ENCODE measurements around the gene RBFOX2.

Gene RBFOX2

DNA sequence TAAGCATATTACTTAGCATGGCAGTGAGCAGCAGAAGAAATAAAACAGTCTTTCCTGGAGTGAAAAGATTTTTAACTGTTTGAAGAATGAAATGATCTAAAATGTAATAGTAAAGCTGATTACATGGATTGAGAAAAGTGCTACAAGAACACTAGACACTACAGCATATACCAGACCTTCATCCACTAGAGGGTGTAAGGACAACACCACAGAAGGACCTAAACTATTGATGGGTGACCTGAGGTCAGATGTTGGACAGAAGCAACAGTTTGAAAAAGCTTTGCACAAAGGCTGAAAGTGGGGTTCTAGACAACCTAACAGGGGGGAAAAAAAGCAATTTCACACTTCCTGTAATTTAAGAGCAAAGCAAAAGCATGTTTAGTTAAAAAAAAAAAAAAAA is 97.7 kb downstream of the RBFOX2 start:
- DNase-seq (ENCODE audit: low spot score), result peak; percentile 52

DNA sequence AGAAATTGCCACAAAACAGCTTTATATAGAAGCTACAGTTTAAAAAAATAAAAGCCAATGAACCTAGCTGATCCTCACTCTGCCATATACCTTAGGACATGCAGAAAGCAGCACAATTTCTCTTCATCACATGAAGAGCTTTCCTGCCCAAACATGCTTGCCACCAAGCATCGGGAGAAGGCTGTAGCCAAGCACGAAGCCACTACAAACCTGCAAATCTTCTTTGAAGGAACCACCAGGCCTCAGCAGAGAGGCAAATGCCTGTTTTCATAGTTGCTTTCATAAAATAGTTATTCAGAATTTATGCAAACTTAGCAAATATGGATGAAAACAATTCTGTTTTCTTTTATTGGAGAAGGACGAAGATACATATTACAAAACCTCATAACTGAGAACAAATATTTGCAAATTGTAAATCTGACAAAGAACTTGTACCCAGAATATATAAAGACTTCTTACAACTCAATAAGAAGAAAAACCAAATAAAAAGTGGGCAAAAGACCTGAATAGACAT is 100.3 kb downstream of the RBFOX2 start:
- no peak for DNase-seq (ENCODE audit: low spot score)

DNA sequence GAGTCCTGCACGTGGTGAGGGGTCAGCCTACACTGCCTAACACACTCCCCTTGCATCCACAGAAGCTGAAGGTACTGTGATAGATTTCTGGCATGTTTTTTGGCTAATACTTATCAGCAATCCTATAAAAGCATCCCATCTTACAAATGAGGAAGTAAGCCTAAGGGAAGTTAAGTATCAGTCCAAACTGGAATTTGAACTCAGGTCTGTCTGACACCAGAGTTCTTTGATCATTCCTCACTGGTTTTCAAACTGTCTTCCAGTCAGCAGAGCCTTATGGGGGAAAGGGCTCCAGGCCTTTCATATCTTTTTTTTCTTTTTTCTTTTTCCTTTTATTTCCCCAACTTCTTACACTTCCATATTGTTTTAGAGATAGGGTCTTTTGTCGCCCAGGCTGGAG is 105.6 kb downstream of the RBFOX2 start:
- DNase-seq (ENCODE audit: low spot score), result no peak

DNA sequence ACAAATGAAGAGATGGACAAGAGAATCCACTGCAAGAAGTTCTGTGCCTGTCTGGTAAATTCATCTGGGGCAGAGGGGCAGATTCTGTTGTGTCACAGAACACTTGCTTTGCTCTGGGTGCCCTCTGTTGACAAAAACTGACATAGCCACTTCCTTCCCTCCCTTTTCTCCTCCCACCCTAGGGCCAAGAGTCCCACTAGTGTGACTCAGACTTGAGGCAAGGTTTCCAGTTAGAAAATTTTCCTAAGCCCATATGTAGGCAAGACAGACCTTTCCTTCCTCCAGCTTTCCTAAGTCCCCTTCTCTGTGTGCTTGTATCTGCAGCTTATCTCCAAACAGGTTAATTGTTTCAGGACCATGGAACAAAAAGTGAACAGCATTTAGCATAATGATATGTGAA is 106.8 kb downstream of the RBFOX2 start:
- peak; percentile 64 for DNase-seq (ENCODE audit: low spot score)

DNA sequence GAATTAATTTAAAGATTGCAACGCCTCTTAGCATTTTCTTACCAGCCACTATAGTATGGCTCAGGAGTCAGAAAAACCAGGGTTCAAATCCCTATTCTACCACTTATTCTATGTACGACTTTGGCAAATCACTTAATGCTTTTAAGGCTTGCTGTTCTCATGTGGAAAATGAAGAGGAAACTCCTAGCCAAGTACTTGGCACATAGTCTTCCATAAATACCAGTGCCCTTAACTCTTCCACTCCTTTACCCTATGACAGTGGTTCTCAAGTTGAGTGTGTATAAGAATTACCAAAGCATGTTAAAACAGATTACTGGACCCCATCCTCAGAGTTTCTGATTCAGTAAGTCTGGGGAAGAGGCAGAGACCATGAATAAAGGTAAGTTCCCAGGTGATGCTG is 107.6 kb downstream of the RBFOX2 start:
- no peak for DNase-seq (ENCODE audit: low spot score)

DNA sequence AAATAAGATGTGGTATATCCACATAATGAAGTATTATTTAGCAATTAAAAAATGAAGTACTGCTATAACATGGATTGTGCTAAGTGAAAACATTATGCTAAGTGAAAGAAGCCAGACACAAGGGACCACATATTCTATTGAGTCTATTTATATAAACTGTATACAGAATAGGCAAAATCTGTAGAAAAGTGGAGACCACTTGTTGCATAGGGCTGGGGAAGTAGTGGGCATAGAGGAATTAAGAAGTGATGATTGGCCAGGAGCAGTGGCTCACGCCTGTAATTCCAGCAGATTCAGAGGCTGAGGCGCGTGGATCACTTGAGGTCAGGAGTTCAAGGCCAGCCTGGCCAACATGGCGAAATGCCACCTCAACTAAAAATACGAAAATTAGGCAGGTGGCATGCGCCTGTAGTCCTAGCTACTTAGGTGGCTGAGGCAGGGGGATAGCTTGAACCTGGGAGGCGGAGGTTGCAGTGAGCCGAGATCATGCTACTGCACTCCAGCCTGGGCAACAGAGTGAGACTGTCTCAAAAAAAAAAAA is 109.6 kb downstream of the RBFOX2 start:
- no peak for DNase-seq (ENCODE audit: low spot score)

DNA sequence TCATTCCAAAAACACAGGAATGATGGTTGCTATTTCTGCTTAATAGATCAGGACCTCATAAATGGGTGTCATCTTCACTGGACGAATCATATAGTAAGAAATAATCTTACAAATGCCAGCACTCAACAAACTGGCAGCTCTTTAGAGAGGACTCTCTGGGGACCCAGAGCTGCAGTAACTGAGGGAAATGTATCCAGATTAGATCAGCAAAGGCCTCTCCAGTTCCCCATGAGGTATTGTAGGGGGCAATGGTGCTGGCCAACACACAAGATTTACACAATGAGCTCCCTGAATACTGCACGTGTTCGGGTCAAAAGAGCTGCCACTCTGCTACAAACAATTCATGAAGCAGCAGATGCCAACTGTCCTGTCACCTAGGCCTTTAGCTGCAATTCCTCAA is 110.2 kb downstream of the RBFOX2 start:
- DNase-seq (ENCODE audit: low spot score), result no peak

DNA sequence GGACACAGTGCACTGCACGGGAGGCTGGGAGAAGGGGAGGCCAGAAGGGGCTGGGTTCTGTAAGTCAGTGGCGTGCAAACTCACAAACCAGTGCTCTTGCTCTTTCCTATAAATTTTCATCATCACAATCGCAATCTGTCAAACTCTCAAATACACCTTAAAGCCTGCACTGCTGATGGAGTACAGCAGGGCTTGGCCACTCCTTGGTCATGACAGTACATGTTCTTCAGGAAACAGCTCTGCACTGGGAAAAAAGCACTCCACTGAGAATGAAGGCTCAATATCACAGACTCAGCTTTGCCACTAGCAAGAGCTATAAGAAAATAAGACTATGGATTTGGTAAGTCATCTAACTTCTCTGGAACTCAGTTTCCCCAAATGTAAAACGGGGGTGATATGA is 111.0 kb downstream of the RBFOX2 start:
- no peak for DNase-seq (ENCODE audit: low spot score)

DNA sequence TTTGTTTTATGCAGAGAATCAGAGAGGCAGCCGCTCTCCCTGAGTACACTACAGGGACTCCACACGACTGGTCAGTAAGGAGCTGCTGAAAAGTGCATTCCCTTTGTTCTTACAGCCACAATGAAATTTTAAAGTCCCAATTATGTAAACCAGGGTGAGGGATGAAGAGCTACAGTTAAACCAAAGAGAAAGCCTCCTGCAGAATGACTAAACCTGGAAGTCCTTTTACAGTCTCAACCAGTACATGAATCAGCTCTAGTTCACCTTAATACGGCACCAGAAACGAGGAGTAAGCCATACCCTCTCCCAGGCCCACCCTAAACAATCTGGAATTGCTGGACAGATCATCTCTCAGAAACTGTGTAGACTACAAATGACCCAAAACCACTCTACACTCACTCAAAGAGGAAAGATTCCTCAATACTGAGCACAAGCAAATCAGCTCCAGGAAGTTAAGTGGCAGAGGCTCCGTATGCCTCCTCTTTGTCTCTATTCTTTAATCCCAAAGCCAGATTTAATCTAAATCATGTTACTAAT is 113.1 kb downstream of the RBFOX2 start:
- no peak for DNase-seq (ENCODE audit: low spot score)

DNA sequence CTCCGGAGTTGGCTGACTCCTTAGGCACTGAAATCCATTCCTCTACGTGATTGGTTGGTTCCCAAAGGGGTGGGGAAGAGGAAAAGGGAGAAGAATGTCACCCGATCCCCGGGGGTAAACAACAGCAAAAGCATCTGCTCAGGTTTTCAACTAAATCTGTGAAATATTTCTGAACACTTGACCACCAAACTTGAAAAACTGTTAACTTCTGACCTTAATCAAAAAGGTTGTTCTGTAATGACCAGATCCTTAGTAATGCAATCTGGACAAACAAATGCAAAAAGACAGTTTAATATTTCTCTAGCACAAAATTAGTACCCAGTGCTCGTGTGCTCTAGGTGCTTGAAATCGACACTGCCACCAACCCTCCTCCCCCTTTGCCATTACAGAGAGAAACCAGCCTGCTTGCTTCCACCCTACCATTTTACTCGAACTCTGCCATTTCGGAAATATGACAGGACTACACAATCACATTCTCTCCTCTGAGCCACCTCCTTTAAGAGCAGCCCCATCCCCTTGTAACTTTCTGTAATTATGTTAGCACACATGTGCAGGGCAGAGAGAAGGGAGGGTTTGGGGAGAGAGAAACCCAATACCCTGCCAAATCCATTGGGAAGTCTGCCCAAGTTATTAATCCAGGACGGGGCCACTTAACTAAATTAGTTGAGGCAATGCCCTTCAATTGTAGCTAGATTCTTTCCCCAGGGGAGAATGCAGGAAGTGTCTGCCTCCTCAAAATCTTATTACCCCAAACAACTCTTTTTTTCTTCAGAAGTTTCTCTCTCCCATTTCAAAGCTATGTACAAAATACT is 113.8 kb downstream of the RBFOX2 start:
- DNase-seq (ENCODE audit: low spot score), result peak; percentile 82

DNA sequence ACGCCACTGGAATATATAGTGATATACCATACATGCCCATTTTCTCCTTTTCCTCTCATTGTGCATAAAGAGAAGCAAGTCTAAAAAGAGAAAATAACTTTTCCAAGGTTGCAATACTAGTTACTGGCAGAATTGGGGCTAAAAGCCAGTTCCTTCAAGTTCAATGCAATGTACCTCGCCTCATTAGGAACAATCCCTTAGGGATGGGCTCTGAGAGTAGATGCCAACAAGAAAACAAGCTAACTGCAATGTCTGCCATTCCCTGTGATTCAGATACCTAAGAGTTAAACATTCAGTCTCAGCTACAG is 114.3 kb downstream of the RBFOX2 start:
- no peak for DNase-seq (ENCODE audit: low spot score)

DNA sequence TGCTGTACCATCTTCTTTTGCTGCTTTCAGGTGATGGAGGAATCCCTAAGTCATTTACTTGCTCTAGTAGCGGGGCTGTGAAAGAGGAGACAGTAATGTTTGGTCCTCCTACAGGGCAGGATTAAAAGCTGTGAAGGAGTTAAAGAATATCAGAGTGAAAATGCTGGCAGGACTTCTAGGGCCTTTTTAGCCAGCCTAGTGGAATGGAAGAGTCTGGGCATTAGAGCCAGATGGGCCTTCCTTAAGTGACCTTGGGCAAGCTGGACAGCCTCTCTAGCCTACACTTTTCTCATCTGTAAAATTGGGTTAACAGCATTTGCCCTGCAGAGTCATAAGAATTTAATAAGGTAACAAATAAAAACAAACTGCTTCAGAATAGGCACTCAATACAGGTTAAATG is 114.7 kb downstream of the RBFOX2 start:
- no peak for DNase-seq (ENCODE audit: low spot score)

DNA sequence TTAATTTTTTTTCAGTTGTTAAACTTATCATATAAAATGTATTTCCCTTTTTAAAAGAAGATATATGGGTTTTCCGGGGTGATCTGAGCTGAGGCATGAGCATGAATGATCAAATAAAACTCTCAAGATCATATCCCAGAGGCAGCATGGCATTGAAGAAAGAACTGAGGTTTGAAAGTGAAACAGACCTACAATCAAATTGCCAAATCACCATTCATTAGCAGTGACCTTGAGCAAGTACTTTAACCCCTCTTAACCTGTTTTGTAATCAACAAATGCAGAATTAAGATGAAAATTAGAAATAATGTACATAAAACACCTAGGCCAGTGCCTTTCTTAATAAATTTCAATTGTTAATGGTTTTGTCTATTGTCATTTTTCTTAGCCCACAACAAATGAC is 116.0 kb downstream of the RBFOX2 start:
- no peak for DNase-seq (ENCODE audit: low spot score)

DNA sequence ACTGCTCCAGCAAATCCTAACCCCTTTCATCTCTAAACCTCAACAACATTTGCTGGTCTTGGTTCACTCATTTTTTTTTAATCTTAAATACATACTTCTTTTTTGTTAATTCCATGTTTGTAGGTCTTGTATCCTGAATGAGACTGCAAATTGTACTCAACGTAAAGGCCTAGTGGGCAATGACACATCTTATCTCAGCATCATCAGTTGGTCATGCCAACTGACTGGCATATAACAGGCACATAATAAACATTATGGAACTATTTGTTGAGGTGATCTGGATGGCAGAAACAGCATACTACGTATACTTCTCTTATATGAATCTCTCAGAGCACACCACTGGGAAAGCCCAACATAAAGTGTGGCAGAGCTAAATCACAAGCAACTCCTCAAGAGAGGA is 116.7 kb downstream of the RBFOX2 start:
- DNase-seq (ENCODE audit: low spot score), result no peak

DNA sequence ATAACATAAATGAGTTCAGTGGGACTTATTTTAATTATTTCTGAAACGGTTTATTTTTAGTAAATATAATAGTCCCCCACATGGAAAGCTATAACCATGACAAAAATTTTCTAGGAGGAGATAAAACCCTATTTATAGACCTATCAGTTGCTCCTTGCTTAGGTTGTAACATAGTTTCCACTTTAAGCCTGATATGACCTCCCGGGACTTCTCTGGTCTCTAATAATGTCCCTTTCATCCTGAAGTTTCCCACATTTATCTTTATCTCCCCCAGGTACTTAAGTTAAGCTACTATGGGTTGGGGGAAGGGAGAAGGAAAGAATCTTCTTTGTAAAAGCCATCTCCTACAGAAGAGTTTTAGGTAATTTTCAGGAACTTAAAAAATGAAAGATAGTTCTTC is 117.7 kb downstream of the RBFOX2 start:
- DNase-seq (ENCODE audit: low spot score), result no peak

DNA sequence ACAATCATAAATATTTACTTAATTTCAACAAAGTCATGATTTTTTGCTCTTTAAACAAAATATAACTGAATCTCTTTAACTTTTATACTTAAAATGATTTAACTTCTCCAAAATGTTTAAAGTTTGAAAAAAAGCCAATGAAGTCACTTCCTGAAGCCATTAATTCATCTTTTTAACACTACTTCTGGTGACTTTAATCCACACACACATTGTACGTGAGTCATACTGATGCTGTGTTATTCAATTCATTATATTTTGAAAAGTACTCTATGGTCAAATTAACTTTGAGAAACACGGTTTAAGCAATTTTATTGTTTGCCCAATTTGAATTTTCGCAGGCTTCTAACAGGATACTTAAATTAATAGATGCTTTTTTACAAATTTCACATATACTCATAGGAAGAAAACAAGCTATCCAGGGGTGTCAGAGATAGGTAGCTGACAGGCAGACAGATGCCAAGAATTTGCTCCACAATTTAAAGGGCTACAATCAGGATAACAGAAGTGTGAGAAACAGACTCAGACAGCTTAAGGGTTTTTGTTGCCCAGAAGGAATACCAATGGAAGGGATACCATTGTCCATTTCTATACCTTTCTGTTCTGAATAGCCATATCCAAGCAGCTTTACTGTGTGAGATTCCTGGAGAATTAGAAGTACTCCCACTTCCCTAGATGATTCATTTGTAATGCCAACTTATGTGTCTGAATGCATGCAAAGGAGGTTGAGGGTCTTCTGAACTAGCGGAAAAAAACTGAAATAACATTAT is 118.4 kb downstream of the RBFOX2 start:
- DNase-seq (ENCODE audit: low spot score), result no peak

DNA sequence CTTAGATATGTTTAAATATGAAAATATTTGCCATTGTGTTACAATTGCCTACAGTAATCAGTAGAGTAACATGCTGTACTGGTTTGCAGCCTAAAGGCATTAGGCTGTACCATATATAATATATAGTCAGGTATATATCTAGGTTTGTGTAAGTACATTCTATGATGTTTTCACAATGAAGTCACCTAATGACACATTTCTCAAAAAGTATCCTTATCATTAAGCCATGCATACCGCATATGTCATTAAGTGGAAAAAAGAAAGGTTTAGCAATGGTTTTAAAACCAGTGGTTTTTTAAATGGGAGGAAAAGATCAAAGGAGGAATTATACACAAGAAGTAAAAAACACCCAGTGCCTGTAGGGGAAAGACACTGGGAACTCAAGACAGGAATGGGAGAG is 122.7 kb downstream of the RBFOX2 start:
- DNase-seq (ENCODE audit: low spot score), result no peak

DNA sequence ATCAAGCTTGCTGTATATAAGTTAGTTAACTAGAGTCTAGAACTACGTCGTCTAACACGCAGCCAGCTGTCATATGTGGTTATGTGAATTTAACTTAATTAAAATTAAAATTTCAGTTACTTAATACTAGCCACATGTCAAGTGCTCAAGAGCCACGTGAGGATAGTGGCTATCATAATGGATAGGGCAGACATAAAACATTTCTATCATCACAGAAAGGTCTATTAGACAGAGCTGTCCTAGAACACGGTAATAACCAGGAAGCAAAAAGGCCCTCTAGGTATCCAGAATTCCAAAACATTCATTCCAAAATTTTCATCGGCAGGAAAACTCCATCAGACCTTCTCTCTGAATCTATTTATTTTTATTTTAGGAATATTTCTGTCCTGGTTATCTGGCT is 123.9 kb downstream of the RBFOX2 start:
- no peak for DNase-seq (ENCODE audit: low spot score)

DNA sequence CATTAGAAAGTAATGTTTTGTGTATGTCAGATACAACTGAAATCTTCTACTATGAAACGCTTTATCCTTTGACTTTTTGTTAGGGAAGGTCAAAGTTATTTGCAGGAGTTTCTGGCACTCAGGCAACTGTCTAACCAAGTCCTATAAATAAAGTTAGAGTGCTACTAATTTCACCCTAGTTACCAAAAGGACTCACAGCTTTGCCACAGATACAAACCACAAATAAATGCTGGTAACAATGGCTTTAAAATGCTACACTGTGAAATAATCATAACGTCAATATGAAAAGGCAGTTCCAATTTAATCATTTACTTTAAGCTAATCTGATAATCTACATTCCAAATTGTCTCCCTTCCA is 124.3 kb downstream of the RBFOX2 start:
- no peak for DNase-seq (ENCODE audit: low spot score)

DNA sequence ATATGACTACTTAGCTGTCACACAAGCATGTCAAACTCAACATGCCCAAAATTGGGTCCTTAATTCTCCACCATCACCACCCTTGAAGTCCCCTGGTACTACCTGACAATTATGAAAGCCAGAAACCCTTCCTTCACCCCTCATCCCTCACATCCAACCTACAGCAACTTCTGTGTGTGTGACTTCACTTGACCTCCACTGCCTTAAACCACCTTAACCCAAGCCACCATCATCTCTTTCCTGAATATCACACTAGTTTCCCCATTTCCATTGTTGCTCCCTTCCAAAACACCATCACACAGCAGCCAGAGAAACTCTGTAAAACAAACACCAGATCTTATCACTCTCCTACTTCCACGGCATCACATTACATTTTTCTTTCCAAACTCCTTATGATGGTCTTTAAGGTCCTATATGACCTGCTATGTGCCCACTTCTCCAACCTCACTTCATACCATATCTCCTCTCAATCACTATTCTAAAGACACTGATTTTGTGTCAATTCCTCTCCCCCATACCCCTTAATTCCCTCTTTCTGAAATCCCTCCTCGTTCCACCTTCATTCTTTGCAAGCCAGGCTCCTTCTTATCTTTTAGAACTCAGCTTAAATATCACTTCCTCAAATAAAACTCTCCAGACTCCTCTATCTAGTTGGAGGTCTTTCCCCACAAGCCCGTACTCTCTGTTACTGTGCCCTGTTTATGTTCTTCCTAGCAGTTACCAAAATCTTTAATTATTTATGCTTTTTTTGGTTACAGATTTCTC is 124.9 kb downstream of the RBFOX2 start:
- no peak for DNase-seq (ENCODE audit: low spot score)

DNA sequence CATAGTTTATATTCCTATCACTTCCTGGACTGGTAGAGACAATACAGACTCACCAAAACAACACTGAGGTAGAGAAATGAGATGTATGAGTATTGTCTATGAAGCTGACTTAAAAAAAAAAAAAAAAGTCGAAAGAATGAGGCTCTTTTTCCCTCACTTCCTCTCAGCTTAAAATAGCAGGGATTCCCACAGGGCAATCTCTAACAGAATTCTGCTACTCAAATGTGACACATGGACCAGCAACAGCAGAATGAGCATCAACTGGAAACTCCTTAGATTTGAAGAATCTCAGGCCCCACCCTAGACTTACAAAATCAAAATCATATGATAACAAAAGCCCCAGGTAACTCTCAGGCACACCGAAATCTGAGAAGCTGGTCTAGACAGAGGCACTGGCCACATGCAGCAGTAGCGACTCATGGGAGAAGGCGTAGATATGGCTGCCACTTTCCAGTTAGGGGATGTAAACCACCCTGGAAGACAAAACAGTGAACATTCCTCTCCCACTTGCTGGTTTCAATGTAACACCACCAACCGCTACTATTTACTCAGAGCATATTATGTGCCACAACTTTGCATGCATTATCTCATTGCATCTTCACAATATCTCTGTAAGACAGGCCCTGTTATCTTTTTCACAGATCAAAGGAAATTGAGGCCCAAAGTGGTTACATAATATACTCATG is 128.0 kb downstream of the RBFOX2 start:
- DNase-seq (ENCODE audit: low spot score), result peak; percentile 35

DNA sequence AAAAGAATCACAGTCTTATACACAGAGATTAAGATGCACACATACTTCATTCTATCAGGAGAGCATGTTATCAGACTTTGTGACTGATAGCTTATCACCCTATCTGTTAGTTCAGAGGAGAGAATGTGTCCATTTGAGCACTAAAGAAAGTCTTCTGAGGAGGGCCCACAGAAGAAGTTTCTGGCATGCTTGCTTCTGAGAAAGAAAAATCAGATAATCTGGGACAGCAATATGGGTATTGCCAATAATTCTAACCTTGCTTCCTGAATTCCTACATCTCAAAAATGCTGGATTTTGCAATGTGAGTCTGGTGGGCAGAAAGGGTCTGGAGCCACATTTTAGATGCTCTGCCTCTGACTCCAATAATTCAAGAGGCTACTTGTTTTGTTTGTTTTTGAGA is 128.9 kb downstream of the RBFOX2 start:
- no peak for DNase-seq (ENCODE audit: low spot score)
